Measurements from ENCODE around the gene SLC13A1.

SLC13A1 gene

GRCh38 chr7:123216825-123217224 is 17.1 kb upstream of the SLC13A1 start:
- H3K27me3 ChIP-seq (ENCODE audit: control insufficient read depth, insufficient read depth, low read length), result no peaks in the 10 kb centered on the region
- no peaks in the 10 kb centered on the region for H3K36me3 ChIP-seq (ENCODE audit: insufficient read depth, low read length)
- no peak overlapping the region for H3K4me3 ChIP-seq (ENCODE audit: low read length)
- no peaks in the 10 kb centered on the region for H3K9me3 ChIP-seq (replicated peaks; ENCODE audit: low read length)
- no peak overlapping the region for H3K4me2 ChIP-seq (ENCODE audit: low read length)
- H3K4me1 ChIP-seq (ENCODE audit: control insufficient read depth, insufficient read depth, low read length), result peaks cover 9% of the 10 kb centered on the region
- H3K9ac ChIP-seq (ENCODE audit: low read depth, low read length), result no peak overlapping the region

- Histone ChIP-seq H3K4me1 (ENCODE audit: control insufficient read depth, insufficient read depth, low read length) (peaks cover 3% of the 10 kb centered on the region), H3K4me2 (ENCODE audit: low read length) (no peak overlapping the region), H3K9me3 (replicated peaks; ENCODE audit: low read length) (no peaks in the 10 kb centered on the region), H3K27me3 (ENCODE audit: control insufficient read depth, insufficient read depth, low read length) (no peaks in the 10 kb centered on the region), H3K36me3 (ENCODE audit: insufficient read depth, low read length) (no peaks in the 10 kb centered on the region), H3K9ac (ENCODE audit: low read depth, low read length) (no peak overlapping the region), H3K4me3 (ENCODE audit: low read length) (no peak overlapping the region)
These were observed 15.6 kb upstream of the SLC13A1 start for GRCh38 chr7:123215350-123215749.

GRCh38 chr7:123211545-123211944 is 11.8 kb upstream of the SLC13A1 start:
- no peak overlapping the region for H3K4me2 ChIP-seq (ENCODE audit: low read length)
- no peaks in the 10 kb centered on the region for H3K4me1 ChIP-seq (ENCODE audit: control insufficient read depth, insufficient read depth, low read length)
- no peaks in the 10 kb centered on the region for H3K27me3 ChIP-seq (ENCODE audit: control insufficient read depth, insufficient read depth, low read length)
- no peak overlapping the region for H3K9ac ChIP-seq (ENCODE audit: low read depth, low read length)
- H3K36me3 ChIP-seq (ENCODE audit: insufficient read depth, low read length), result no peaks in the 10 kb centered on the region
- H3K9me3 ChIP-seq (replicated peaks; ENCODE audit: low read length), result no peaks in the 10 kb centered on the region
- no peak overlapping the region for H3K4me3 ChIP-seq (ENCODE audit: low read length)

DNA sequence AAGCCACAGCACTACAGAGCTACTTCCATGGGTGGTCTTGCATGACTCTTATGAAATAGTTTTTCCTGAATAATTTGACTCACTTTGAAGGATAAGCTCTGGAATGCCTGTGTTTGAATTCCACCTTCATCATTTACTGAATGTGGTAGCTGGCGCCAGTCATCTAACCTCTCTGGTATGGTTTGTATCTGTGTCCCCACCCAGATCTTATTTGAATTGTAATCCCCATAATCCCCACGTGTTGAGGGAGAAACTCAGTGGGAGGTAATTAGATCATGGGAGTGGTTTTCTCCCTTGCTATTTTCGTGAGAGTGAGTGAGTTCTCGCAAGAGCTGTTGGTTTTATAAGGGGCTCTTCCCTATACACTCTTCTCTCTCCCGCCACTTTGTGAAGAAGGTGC is 11.2 kb upstream of the SLC13A1 start:
- H3K36me3 ChIP-seq (ENCODE audit: insufficient read depth, low read length), result no peaks in the 10 kb centered on the region
- H3K27me3 ChIP-seq (ENCODE audit: control insufficient read depth, insufficient read depth, low read length), result no peaks in the 10 kb centered on the region
- no peaks in the 10 kb centered on the region for H3K9me3 ChIP-seq (replicated peaks; ENCODE audit: low read length)
- no peak overlapping the region for H3K4me3 ChIP-seq (ENCODE audit: low read length)
- no peak overlapping the region for H3K4me2 ChIP-seq (ENCODE audit: low read length)
- no peaks in the 10 kb centered on the region for H3K4me1 ChIP-seq (ENCODE audit: control insufficient read depth, insufficient read depth, low read length)
- no peak overlapping the region for H3K9ac ChIP-seq (ENCODE audit: low read depth, low read length)

GRCh38 chr7:123209786-123210185 is 10.0 kb upstream of the SLC13A1 start:
- H3K36me3 ChIP-seq (ENCODE audit: insufficient read depth, low read length), result no peaks in the 10 kb centered on the region
- H3K4me1 ChIP-seq (ENCODE audit: control insufficient read depth, insufficient read depth, low read length), result no peaks in the 10 kb centered on the region
- H3K27me3 ChIP-seq (ENCODE audit: control insufficient read depth, insufficient read depth, low read length), result no peaks in the 10 kb centered on the region
- H3K4me2 ChIP-seq (ENCODE audit: low read length), result no peak overlapping the region
- H3K9ac ChIP-seq (ENCODE audit: low read depth, low read length), result no peak overlapping the region
- H3K4me3 ChIP-seq (ENCODE audit: low read length), result no peak overlapping the region
- H3K9me3 ChIP-seq (replicated peaks; ENCODE audit: low read length), result no peaks in the 10 kb centered on the region

- H3K4me3 ChIP-seq (ENCODE audit: low read length), result no peak overlapping the region
- no peak overlapping the region for H3K4me2 ChIP-seq (ENCODE audit: low read length)
- no peaks in the 10 kb centered on the region for H3K4me1 ChIP-seq (ENCODE audit: control insufficient read depth, insufficient read depth, low read length)
- no peak overlapping the region for H3K9ac ChIP-seq (ENCODE audit: low read depth, low read length)
- H3K36me3 ChIP-seq (ENCODE audit: insufficient read depth, low read length), result no peaks in the 10 kb centered on the region
- no peaks in the 10 kb centered on the region for H3K9me3 ChIP-seq (replicated peaks; ENCODE audit: low read length)
- H3K27me3 ChIP-seq (ENCODE audit: control insufficient read depth, insufficient read depth, low read length), result no peaks in the 10 kb centered on the region
These were observed 9.0 kb upstream of the SLC13A1 start for GRCh38 chr7:123208793-123209192.

- H3K4me2 ChIP-seq (ENCODE audit: low read length), result no peak overlapping the region
- H3K9me3 ChIP-seq (replicated peaks; ENCODE audit: low read length), result no peaks in the 10 kb centered on the region
These were observed 4.6 kb upstream of the SLC13A1 start for GRCh38 chr7:123204206-123204835.

DNA sequence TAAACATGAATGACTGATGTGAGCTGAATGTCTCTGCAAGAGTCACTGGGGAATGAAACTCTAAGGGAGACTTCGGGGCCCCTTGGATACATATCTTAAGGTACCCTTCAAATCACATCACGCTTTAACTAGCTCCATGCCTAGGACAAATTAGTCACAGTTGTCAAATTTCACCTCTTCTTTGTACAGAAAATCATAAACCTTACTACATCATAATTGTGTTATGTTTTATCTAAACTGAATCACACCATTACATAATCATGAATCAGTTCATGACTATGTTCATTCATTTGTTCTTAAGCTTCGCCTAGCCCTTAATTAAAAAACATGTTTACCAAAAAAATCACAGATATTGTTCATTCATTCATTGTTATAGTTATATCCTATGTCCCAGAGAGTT is 2.1 kb upstream of the SLC13A1 start:
- no peaks in the 10 kb centered on the region for H3K36me3 ChIP-seq (ENCODE audit: insufficient read depth, low read length)
- H3K4me2 ChIP-seq (ENCODE audit: low read length), result no peak overlapping the region
- no peaks in the 10 kb centered on the region for H3K27me3 ChIP-seq (ENCODE audit: control insufficient read depth, insufficient read depth, low read length)
- no peak overlapping the region for H3K9ac ChIP-seq (ENCODE audit: low read depth, low read length)
- H3K4me3 ChIP-seq (ENCODE audit: low read length), result no peak overlapping the region
- H3K4me1 ChIP-seq (ENCODE audit: control insufficient read depth, insufficient read depth, low read length), result peaks cover 13% of the 10 kb centered on the region
- no peaks in the 10 kb centered on the region for H3K9me3 ChIP-seq (replicated peaks; ENCODE audit: low read length)

More at GRCh38 chr7:123204206-123204835, 4.6 kb upstream of the SLC13A1 start:
- Histone ChIP-seq H3K9ac (ENCODE audit: low read depth, low read length) (no peak overlapping the region), H3K27me3 (ENCODE audit: control insufficient read depth, insufficient read depth, low read length) (no peaks in the 10 kb centered on the region), H3K4me1 (ENCODE audit: control insufficient read depth, insufficient read depth, low read length) (peaks cover 13% of the 10 kb centered on the region), H3K36me3 (ENCODE audit: insufficient read depth, low read length) (no peaks in the 10 kb centered on the region), H3K4me3 (ENCODE audit: low read length) (no peak overlapping the region)

DNA sequence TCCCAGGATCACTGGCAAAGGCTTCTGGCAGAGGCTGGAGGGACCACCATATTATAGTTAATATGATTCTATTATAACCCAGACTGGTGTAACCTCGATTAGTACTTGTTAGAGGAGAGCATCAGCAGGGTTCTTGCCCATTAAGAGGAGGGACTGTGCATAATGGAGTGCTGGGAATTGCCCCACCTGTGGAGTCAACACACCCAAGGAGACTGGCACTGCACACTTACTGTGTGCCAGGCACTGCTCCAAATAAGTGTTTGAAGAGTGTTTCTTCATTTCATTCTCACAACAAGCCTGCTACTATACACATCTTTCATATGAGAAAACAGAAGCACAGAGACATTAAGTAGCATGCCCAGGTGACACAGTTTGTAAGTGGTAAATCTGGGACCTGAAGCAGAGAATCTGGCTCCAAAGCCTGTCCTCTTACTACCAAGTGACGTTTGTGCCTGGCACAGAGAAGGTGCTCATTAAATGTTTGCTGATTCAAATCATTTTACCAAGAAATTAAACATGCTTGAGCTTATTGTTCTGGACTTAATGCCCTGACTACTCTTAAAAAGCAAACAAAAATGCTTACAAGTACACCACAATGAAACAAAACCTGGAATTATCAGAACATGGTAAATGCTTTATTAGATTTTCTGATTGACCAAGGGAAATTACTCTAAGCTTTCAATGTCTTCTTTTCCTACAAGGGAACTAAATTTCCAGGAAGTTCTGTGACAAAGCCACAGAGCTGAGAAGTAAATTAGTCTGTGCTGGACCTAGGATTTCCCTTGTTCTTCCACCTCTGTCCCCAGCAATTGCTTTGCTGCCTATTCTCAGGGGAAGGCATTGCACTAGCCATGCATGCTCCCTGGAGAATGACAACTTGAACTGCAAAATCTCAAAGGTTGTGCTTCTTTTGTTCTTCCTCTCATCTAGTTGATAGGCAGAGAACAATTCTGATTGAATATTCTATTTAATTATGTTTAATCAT is 809 bp downstream of the SLC13A1 start:
- Histone ChIP-seq H3K9me3 (replicated peaks; ENCODE audit: low read length) (no peaks in the 10 kb centered on the region), H3K4me2 (ENCODE audit: low read length) (no peak overlapping the region), H3K27me3 (ENCODE audit: control insufficient read depth, insufficient read depth, low read length) (no peaks in the 10 kb centered on the region), H3K9ac (ENCODE audit: low read depth, low read length) (no peak overlapping the region), H3K4me3 (ENCODE audit: low read length) (no peak overlapping the region), H3K4me1 (ENCODE audit: control insufficient read depth, insufficient read depth, low read length) (peaks cover 13% of the 10 kb centered on the region), H3K36me3 (ENCODE audit: insufficient read depth, low read length) (no peaks in the 10 kb centered on the region)

GRCh38 chr7:123198111-123198510 is 1.7 kb downstream of the SLC13A1 start:
- H3K9ac ChIP-seq (ENCODE audit: low read depth, low read length), result no peak overlapping the region
- H3K4me1 ChIP-seq (ENCODE audit: control insufficient read depth, insufficient read depth, low read length), result peaks cover 17% of the 10 kb centered on the region

DNA sequence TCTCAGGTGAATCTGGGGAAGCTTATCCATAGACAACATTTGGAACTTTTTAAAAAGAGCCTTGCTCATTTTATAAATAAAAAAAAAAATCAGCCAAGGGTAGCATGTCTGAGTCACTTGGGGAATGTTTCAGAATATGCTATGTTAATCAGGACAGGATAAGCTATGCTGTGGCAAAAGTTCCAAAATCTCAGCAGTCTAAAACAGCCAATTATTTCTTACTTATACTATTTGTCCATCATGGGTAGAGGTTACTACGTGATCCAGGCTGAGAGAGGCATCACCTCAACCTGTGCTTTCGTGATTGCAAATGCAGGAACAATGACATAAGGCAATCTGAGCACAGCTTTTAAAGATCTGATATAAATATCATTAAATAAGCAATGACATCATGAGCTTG is 6.5 kb downstream of the SLC13A1 start:
- Histone ChIP-seq H3K4me1 (ENCODE audit: control insufficient read depth, insufficient read depth, low read length) (peaks cover 20% of the 10 kb centered on the region), H3K27me3 (ENCODE audit: control insufficient read depth, insufficient read depth, low read length) (no peaks in the 10 kb centered on the region), H3K9me3 (replicated peaks; ENCODE audit: low read length) (no peaks in the 10 kb centered on the region), H3K9ac (ENCODE audit: low read depth, low read length) (no peak overlapping the region), H3K4me2 (ENCODE audit: low read length) (no peak overlapping the region), H3K36me3 (ENCODE audit: insufficient read depth, low read length) (no peaks in the 10 kb centered on the region), H3K4me3 (ENCODE audit: low read length) (no peak overlapping the region)

More at GRCh38 chr7:123198111-123198510, 1.7 kb downstream of the SLC13A1 start:
- no peak overlapping the region for H3K4me2 ChIP-seq (ENCODE audit: low read length)
- no peaks in the 10 kb centered on the region for H3K36me3 ChIP-seq (ENCODE audit: insufficient read depth, low read length)
- no peaks in the 10 kb centered on the region for H3K9me3 ChIP-seq (replicated peaks; ENCODE audit: low read length)
- H3K4me3 ChIP-seq (ENCODE audit: low read length), result no peak overlapping the region
- no peaks in the 10 kb centered on the region for H3K27me3 ChIP-seq (ENCODE audit: control insufficient read depth, insufficient read depth, low read length)

All from skeletal muscle satellite cell (primary cell).